SK-N-SH treated with all-trans-retinoic acid at 6 μM for 48 hours (cell line): ENCODE results near the gene PRTFDC1.

Source experiments
- ATAC-seq: fragments of 200-7000 bp; cut with Tn5 transposase; 3 replicates; pipeline ENCODE4 v1.9.1; 2020; ENCODE audit warnings: mild to moderate bottlenecking, moderate library complexity
- ARNTL ChIP-seq: fragments of 450-650 bp; formaldehyde crosslinking; IDR thresholded peaks from 2 replicates; pipeline ENCODE4 v1.5.0; 2020; ENCODE audit warnings: low read depth, mild to moderate bottlenecking, moderate library complexity, borderline replicate concordance
- BACH2 ChIP-seq: fragments of 250-450 bp; sonication (Bioruptor Pico); IDR thresholded peaks from 2 replicates; pipeline ENCODE4 v1.9.0; 2021; ENCODE audit warnings: mild to moderate bottlenecking, borderline replicate concordance
- CREB5 ChIP-seq: fragments of 250-450 bp; sonication (Bioruptor Pico); IDR thresholded peaks from 2 replicates; pipeline ENCODE4 v1.5.1; 2020; ENCODE audit warnings: low read depth, mild to moderate bottlenecking, moderate library complexity
- CSDC2 ChIP-seq: fragments of 250-450 bp; sonication (Bioruptor Pico); IDR thresholded peaks from 2 replicates; pipeline ENCODE4 v1.5.0; 2020; ENCODE audit warnings: mild to moderate bottlenecking, moderate library complexity
- ESRRG ChIP-seq: fragments of 250-450 bp; sonication (Bioruptor Pico); IDR thresholded peaks from 2 replicates; pipeline ENCODE4 v1.6.1; 2021; ENCODE audit warnings: mild to moderate bottlenecking
- GLIS3 ChIP-seq: fragments of 250-450 bp; sonication (Bioruptor Pico); IDR thresholded peaks from 2 replicates; pipeline ENCODE4 v1.5.0; 2020; ENCODE audit warnings: mild to moderate bottlenecking, moderate library complexity
- ISL1 ChIP-seq: fragments of 250-450 bp; sonication (Bioruptor Pico); IDR thresholded peaks from 2 replicates; pipeline ENCODE4 v2.1.2; 2022; ENCODE audit warnings: mild to moderate bottlenecking, moderate library complexity
- OSR1 ChIP-seq: fragments of 250-450 bp; sonication (Bioruptor Pico); IDR thresholded peaks from 2 replicates; pipeline ENCODE4 v1.8.0; 2022; ENCODE audit warnings: moderate library complexity, mild to moderate bottlenecking, inconsistent platforms
- PATZ1 ChIP-seq: fragments of 250-450 bp; sonication (Bioruptor Pico); IDR thresholded peaks from 2 replicates; pipeline ENCODE4 v1.8.0; 2020; ENCODE audit warnings: mild to moderate bottlenecking, moderate library complexity, borderline replicate concordance
- POU6F1 ChIP-seq: fragments of 250-450 bp; sonication (Bioruptor Pico); IDR thresholded peaks from 2 replicates; pipeline ENCODE4 v1.8.0; 2021; ENCODE audit warnings: low read depth, mild to moderate bottlenecking, moderate library complexity, borderline replicate concordance
- PPARA ChIP-seq: fragments of 250-450 bp; sonication (Bioruptor Pico); IDR thresholded peaks from 2 replicates; pipeline ENCODE4 v1.5.0; 2020; ENCODE audit warnings: mild to moderate bottlenecking, borderline replicate concordance
- RARB ChIP-seq: fragments of 250-450 bp; sonication (Bioruptor Pico); IDR thresholded peaks from 2 replicates; pipeline ENCODE4 v1.8.0; 2021; ENCODE audit warnings: mild to moderate bottlenecking, moderate library complexity
- SNAI2 ChIP-seq: fragments of 250-450 bp; sonication (Bioruptor Pico); IDR thresholded peaks from 2 replicates; pipeline ENCODE4 v1.5.0; 2020; ENCODE audit warnings: mild to moderate bottlenecking, moderate library complexity
- TCF4 ChIP-seq: fragments of 250-450 bp; sonication (Bioruptor Pico); IDR thresholded peaks from 2 replicates; pipeline ENCODE4 v1.8.0; 2021; ENCODE audit warnings: mild to moderate bottlenecking, moderate library complexity, borderline replicate concordance
- TOX ChIP-seq: fragments of 250-450 bp; sonication (Bioruptor Pico); IDR thresholded peaks from 2 replicates; pipeline ENCODE4 v1.8.0; 2021; ENCODE audit warnings: mild to moderate bottlenecking, moderate library complexity, borderline replicate concordance
- ZC3H10 ChIP-seq: fragments of 250-450 bp; sonication (Bioruptor Pico); IDR thresholded peaks from 2 replicates; pipeline ENCODE4 v1.5.1; 2021; ENCODE audit warnings: mild to moderate bottlenecking, moderate library complexity
- ZFP3 ChIP-seq: fragments of 250-450 bp; sonication (Bioruptor Pico); IDR thresholded peaks from 2 replicates; pipeline ENCODE4 v1.5.0; 2020; ENCODE audit warnings: mild to moderate bottlenecking, moderate library complexity
- ZFP30 ChIP-seq: fragments of 450-650 bp; formaldehyde crosslinking; IDR thresholded peaks from 2 replicates; pipeline ENCODE4 v1.5.0; 2022; ENCODE audit warnings: mild to moderate bottlenecking, moderate library complexity
- ZNF565 ChIP-seq: fragments of 450-650 bp; formaldehyde crosslinking; conservative IDR thresholded peaks from 2 replicates; pipeline ENCODE4 v1.5.0; 2020; ENCODE audit warnings: low read depth, mild to moderate bottlenecking, moderate library complexity
- ZNF70 ChIP-seq: fragments of 450-650 bp; formaldehyde crosslinking; IDR thresholded peaks from 2 replicates; pipeline ENCODE4 v1.5.0; 2020; ENCODE audit warnings: mild to moderate bottlenecking, moderate library complexity
- ZNF8 ChIP-seq: fragments of 450-650 bp; formaldehyde crosslinking; IDR thresholded peaks from 2 replicates; pipeline ENCODE4 v1.5.0; 2020; ENCODE audit warnings: mild to moderate bottlenecking, moderate library complexity

Gene PRTFDC1

GRCh38 chr10:24906372-24906771 lies 46.0 kb downstream of the PRTFDC1 start (continued):
- TF ChIP-seq POU6F1 (no peak), GLIS3 (CRISPR knock-in tag) (no peak), PATZ1 (CRISPR knock-in tag) (no peak)

GRCh38 chr10:24904824-24905223 lies 47.6 kb downstream of the PRTFDC1 start:
- ATAC-seq: no peak
- no peak for TF ChIP-seq ZNF70 (CRISPR knock-in tag)
- TF ChIP-seq TCF4 (CRISPR knock-in tag): no peak
- TF ChIP-seq ZNF8 (CRISPR knock-in tag): no peak
- no peak for TF ChIP-seq ZC3H10
- TF ChIP-seq CREB5 (CRISPR knock-in tag): no peak
- TF ChIP-seq ZNF565 (CRISPR knock-in tag): no peak
- no peak for TF ChIP-seq POU6F1
- no peak for TF ChIP-seq ISL1 (CRISPR knock-in tag)
- TF ChIP-seq ESRRG (CRISPR knock-in tag): no peak
- TF ChIP-seq TOX (CRISPR knock-in tag): no peak
- TF ChIP-seq SNAI2: no peak
- no peak for TF ChIP-seq ARNTL (CRISPR knock-in tag)
- no peak for TF ChIP-seq ZFP3 (CRISPR knock-in tag)
- no peak for TF ChIP-seq CSDC2 (CRISPR knock-in tag)
- TF ChIP-seq RARB (CRISPR knock-in tag): no peak
- no peak for TF ChIP-seq OSR1
- TF ChIP-seq PPARA (CRISPR knock-in tag): no peak
- TF ChIP-seq BACH2 (CRISPR knock-in tag): no peak

GRCh38 chr10:24902400-24902728 lies 50.0 kb downstream of the PRTFDC1 start:
- TF ChIP-seq SNAI2 (no peak), CSDC2 (CRISPR knock-in tag) (0 out of 2 replicates have a peak, but pooled peaks have one; percentile 14)
- TF ChIP-seq, all 23 proteins: peak for 1
- ATAC-seq: peak; percentile 34; the same call in 2 of the 3 replicates

GRCh38 chr10:24901686-24902399 lies 50.6 kb downstream of the PRTFDC1 start:
- peak; percentile 90 for ATAC-seq
- TF ChIP-seq ZFP30 (CRISPR knock-in tag): no peak
- TF ChIP-seq ISL1 (CRISPR knock-in tag): peak; percentile 61
- TF ChIP-seq RARB (CRISPR knock-in tag): no peak
- TF ChIP-seq BACH2 (CRISPR knock-in tag): no peak
- TF ChIP-seq ZNF70 (CRISPR knock-in tag): no peak
